ENCODE data around the gene FBXO24.

The FBXO24 gene

DNA sequence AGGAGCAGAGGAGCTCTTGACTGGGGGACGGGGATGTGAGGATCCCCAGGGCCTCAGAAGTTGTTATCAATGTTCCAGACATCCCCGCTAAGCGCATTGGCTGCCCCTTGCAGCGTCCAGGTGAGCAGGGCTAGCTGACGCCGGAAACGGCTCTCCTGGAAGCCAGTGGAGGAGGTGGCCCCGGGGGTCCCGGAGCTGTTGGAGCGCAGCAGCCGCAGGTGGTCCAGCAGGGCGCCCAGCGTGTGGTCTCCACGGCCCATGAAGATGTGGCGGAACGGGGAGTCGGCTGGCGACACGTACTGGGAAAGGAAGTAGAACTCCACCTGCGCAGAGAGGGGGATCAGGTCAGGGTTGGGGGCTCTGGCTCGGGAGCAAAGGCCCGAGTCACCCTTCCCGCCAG, 34.7 kb downstream of the FBXO24 start:
- DNase-seq (ENCODE audit: low read depth) = no peak

DNA sequence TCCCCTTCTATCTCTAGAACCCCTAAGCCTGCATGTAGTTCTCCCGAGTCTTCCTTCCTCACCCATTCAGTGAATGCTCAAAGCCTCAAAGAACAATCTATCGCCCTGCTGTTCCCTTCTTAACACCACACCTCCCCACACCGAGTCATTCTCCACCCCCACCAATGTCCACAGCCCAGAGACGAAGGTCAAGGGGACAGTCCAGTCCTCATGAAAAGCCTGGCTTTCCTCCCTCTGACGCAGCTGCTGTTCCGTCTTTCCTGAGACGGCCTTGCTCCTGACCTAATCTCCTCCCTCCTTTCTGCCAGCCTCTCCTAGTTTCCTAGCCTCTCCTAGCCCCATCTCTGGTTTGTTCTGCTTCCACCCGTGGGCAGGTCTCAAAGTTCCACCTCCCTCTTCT, 35.4 kb downstream of the FBXO24 start:
- DNase-seq (ENCODE audit: low read depth) = no peak

DNA sequence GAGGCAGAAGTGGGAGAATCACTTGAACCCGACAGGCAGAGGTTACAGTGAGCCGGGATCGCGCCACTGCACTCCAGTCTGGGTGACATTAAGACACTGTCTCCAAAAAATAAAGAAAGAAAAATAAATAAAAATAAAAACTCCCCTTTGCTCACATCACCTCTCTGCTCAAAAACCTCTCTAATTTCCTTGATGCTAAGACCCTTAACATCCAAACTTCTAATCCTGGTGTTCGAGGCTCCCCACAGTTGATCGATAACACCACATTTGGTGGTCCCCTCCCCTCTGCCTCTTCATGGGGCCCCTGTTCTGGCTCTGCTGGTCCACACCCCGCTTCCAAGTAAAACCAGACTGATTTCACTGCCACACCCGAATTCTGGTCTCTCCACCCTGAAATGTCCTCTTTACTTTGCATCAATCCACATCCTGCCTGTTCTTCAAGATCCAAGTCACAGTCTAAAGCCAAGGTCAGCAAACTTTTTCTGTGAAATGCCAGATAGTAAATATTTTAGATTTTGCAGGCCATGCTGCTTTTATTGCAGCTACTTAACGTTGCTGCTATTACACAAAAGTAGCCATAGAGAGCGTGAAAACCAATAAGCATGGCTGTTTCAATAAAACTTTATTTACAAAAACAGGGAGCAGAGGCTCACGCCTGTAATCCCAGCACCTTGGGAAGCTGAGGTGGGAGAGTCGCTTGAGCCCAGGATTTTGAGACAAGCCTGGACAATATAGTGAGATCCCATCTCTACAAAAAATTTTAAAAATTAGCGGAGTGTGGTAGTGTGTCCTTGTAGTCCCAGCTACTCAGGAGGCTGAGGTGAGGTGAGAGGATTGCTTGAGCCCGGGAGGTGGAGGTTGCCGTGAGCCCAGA, 38.1 kb downstream of the FBXO24 start:
- DNase-seq (ENCODE audit: low read depth) = no peak

DNA sequence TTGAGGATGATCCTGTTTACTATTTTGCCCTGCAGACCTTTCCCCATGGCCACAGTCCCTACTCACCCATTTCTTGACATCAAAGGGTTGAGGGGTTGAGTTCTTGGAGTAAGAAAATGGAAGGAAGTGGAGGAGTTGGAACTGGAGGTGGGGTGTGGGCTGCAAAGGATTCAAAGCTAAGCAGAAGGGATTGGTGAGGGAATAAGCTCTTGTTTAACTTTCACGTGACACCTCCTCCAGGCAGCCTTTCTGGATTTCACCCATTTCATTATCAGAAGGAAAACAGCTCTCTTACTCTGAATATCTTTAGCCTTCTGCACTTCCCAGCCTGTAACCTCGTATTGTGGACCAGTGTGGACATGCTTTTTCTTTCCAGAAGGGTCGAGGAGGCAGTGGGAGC, 39.9 kb downstream of the FBXO24 start:
- no peak for DNase-seq (ENCODE audit: low read depth)

DNA sequence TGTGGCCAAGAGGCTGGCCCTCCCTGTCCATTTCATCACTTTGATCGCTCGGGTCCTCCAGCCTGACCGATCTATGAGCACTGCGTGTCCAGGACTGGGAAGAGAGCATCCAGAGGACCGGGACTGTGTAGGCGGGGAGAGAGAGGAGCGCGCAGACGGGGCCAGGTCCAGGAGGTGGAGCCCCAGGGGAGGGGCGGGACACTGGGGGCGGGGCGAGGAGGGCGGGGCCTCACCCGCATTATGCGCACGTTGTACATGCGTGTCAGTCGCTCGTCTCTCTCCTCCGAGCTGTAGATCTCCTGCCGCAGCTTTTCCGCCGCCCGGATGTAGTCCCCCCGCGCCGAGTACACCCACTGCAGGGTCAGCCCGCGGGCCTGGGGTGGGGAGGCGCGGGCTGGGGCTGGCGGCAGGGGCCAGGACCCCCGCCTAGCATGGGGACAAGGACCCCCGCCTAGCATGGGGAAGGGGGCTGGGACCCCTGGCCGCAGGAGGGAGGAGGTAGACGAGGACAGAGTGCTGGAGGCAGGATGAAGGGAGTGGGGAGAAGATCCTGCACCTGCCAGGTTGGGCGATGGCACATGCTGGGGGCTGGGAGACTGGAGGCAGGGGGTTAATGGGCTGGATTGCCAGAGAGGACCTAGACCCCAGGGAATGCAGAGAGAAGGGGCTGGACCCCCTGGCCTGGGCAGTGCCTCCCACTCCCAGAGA, 40.6 kb downstream of the FBXO24 start:
- no peak for DNase-seq (ENCODE audit: low read depth)

DNA sequence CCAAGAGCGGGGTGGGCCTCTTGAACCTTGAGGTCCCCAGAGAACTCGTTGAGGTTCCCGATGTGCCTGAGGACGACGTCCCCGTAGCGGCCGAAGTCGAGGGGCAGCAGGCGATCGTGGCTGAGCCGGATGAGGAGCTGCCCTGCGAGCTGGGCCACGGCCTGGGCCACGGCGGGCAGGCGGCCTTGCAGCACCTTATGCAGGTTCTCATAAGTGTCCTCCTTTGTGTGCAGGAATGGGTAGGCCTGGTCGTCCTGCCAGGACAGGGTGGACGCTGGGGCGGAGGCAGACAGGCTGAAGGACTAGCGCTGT, 41.1 kb downstream of the FBXO24 start:
- DNase-seq (ENCODE audit: low read depth) = no peak

DNA sequence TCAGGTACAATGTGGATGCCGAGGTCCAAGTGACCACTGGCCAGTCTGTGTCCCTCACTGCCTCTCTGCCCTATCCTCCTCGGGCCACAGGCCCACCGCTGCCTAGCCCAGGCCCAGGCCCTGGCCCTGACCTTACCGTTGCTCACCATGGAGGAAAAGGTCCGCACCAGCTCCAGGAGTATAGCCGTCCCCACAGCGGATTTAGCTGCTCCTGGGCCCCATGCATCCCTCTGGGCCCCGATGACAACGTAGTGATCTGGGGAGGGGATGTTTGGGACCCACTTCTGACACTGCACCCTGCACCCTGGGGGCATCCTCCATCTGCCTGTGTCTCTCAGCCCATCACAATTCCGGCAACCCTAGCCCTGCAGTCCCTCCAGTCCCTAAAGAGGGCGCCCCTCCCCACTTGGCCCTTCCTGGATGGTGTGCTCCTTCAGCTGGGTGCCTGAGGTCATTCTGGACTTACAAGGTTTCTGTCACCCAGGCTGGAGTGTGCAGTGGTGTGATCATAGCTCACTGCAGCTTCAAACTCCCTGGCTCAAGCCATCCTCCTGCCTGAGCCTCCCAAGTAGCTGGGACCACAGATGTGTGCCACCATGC, 43.1 kb downstream of the FBXO24 start:
- DNase-seq (ENCODE audit: low read depth) = no peak

DNA sequence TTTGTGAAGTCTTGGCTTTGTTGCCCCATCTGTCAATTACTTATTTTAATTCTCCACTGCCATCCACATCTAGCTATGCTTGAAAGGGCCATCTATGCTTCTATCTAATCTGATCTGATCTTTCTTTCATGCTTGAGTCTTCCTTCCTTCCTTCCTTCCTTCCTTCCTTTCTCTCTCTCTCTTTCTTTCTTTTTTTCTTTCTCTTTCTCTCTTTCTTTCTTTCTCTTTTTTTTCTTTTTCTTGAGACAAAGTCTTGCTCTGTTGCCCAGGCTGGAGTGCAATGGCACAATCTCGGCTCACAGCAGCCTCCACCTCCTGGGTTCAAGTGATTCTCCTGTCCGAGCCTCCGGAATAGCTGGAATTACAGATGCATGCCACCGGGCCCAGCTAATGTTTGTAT, 43.9 kb downstream of the FBXO24 start:
- DNase-seq (ENCODE audit: low read depth) = no peak

DNA sequence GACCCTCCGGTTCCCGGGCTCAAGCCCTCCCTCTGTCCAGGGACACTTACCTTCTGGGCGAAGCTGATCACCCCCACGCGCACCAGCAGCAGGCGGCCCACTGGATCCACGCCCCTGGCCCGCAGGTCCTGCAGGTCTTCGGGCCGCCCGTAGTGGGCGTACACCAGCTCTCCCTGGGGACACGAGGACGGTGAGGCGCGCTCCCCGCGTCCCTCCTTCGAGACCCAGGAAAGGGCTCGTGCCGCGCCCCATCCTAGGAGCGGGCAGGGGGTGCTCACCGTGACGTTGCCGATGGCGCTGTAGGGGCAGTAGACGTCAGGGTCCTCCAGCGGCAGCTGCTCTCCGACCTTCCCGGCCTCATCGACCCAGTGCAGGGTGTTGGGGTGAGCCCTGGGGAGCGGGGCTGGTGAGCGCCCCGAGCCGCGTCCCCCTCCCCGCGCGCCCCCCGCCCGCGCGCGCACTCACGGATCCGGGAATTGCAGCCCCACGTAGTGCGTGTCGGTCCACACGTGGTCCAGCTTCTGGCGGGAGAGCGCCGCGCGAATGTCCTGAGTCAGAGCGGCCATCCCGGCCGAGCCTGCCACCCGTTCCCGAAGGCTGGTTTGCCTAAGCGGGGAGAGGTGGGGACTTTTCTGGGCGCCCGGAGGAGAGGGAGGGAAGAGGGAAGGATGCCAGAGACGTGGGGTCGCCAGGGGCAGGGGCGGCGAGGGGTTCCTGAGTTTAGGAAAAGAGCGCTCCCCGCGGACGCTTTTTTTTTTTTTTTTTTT, 47.0 kb downstream of the FBXO24 start:
- DNase-seq (ENCODE audit: low read depth) = no peak

DNA sequence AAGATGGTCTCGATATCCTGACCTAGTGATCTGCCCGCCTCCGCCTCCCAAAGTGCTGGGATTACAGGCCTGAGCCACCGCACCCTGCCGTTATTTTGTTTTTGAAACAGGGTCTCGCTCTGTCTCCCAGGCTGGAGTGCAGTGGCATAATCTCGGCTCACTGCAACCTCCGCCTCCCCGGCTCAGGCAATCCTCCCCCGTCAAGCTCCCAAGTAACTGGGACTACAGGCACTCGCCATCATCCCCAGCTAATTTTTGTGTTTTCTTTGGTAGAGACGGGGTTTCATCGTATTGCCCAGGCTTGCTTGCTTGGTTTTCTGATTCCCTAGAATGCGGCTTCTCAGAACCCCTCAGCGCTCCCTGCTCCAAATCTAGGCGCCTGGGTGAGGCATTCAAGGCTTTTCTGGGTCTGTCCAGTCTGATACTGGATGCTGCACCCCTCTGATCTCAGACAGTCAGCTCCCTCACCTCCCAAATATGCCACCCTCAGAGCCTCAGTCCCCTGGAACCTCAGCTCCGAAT, 53.9 kb downstream of the FBXO24 start:
- no peak for DNase-seq (ENCODE audit: low read depth)

DNA sequence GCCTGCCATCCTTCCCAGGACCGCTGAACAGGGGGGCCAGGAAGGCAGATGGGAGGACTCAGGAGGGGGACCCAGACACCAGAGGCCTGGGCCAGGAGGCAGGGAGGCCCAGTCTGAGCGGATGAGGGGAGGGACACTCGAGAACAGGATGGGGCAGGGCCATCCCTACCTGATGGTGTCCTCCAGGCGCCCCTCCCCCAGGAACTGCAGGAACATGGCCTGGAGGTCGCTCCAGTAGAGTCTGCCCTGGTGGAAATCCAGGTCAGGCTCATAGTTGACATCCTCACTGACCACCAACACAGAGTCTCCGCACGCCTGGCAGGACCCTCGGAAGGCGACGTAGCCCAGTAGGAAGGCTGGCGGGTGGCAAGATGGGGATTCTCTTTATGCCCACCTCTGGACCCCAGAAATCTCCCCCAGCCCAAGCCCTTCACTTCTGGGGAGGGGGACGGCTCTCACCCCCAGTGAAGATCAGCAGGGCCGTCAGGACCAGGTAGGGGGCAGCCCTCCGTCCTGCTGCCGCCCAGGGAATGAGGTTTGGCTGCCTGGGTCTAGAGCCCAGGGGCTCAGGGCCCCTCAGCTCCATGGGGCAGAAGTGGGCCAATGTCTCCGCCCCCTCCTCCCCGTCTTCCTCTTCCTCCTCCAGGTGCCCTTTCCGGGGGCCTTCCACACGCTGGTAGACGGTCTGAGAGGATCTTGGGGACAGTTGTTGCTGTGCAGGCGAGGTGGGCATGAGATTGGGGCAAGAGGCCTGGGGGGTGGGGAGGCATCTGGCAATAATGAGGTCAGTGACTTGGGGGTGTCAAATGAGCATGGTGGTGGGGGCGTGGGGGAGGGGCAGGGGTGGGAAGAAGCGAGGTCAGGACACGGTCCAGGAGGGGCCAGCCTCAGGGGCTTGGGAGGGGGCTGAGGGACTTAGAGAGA, 54.7 kb downstream of the FBXO24 start:
- no peak for DNase-seq (ENCODE audit: low read depth)

DNA sequence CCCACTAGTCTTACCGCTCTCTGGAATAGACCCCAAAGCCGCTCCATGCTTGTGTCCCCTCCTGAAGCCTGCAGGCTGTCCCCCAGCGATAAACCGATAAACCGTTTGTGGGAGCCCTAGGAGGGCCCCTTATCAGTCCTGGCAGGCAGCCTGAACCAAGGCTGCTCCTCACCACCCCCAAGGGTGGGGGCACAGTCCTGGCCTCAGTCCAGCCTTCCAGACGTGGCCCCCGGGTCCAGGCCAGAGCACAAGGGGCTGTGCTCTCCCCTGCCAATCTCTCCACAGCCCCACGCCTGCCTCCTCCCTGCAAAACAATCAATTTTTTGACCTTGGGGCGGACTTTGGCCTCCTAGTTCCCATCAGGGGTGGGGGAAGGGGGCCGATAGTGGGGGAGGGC, 55.3 kb downstream of the FBXO24 start, which contains the start of gene TFR2:
Gene TFR2, minus strand, starts transcription at position 90 of the 397 bp plus-strand sequence. Its CDS starts 43 bp downstream, at position 47.
- DNase-seq (ENCODE audit: low read depth) = no peak

DNA sequence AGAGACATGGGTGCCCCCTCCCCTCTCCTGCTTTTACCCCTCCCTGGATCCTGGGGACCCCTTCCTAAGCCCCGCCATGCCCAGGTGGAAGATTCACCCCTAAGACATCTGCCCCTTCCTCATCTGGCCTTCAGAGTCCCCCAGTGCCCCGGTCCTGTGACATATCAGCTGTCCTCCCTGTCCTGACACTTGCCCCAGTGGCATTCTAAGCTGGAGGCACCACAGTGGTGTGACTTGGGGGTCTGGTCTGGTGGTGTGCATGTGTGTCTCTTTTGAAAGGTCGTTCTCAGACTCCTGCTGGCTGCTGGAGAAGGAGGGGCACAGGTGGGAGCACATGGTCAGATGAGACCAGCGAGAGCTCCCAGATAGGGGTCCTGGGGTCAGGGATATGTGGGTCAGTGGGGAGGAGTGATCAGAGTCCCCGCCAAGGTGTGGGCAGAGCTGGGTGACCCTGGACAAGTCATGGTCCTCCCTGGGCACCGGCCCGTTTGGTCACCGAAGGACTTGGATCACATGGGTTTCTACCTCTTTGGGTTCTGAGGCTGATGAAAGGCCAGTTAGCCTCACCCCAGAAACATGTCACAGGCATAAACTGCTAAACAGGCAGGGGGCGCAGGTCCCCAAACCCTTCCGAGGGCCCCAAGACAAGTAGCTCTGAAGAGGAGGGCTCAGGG, 55.9 kb downstream of the FBXO24 start:
- DNase-seq (ENCODE audit: low read depth) = no peak

DNA sequence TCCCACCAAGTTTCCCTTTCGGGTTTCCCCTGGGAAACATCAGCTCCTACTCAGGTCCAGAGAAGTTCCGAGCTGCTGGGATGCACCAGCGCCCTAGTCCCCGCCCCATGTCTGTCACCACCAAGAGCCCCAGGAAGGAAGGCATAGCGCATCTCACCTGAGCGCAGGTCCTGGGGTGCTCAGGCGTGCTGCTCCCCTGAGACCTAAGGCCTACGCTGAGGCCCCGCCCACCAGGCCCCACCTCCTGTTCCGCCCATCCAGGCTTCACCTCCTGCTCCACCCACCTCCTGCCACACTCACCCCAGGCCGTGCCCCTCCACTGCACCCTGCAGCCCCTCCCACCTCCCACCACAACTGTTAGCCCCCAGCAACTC, 56.4 kb downstream of the FBXO24 start:
- DNase-seq (ENCODE audit: low read depth) = no peak

DNA sequence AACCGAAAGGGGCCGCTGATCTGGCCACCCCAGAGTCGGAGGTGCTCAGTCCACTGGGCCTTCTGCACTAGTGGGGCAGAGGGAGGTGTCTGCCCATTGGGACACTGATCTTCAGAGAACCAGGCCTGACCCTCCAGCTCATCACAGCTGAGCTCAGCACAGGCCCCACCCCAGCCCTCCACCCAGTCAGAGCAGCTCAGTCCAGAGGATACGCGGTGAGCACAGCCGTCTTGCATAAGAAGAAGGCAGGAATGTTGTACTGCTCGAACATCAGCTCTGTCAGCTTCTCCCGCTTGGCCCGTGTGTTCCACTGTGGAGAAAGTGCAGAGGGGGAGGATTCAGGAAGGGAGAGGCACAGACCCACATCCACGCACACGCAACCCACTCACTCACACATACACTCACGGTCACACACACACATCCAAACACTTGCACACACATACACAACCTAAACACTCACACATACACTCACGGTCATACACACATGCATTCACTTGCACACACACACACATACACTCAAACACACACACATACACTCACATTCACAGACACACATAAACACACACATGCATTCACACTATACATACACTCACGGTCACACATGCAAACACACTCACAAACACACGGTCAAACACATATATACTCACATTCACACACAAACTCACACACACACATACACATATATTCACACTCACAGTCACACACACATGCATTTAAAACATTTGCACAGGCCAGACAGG, 63.9 kb downstream of the FBXO24 start:
- no peak for DNase-seq (ENCODE audit: low read depth)
